ENCODE data around the gene SND1.

SND1 gene

DNA sequence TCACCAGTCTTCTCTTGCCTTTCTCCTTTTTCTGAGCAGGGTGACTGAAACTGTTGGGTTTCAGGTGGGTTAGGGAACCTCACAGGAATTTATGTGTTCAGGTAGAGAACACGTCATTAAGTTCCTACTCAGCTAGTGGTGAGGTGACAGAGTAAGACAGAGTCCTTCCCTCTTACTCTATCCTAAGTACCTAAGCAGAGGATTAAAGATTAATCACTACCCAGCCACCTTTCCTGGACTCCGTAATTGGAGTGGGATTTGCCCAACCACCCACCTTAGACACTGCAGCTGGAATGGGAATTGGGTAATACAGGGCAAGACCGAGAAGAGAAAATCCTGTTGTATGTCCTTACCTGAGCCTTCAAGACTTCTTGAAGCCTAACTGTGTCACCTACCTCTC, 221.2 kb downstream of the SND1 start:
- no peak for DNase-seq (ENCODE audit: low read depth)
- no peak overlapping the region for H3K4me3 ChIP-seq (ENCODE audit: low read length)
- TF ChIP-seq, protein P1, sequence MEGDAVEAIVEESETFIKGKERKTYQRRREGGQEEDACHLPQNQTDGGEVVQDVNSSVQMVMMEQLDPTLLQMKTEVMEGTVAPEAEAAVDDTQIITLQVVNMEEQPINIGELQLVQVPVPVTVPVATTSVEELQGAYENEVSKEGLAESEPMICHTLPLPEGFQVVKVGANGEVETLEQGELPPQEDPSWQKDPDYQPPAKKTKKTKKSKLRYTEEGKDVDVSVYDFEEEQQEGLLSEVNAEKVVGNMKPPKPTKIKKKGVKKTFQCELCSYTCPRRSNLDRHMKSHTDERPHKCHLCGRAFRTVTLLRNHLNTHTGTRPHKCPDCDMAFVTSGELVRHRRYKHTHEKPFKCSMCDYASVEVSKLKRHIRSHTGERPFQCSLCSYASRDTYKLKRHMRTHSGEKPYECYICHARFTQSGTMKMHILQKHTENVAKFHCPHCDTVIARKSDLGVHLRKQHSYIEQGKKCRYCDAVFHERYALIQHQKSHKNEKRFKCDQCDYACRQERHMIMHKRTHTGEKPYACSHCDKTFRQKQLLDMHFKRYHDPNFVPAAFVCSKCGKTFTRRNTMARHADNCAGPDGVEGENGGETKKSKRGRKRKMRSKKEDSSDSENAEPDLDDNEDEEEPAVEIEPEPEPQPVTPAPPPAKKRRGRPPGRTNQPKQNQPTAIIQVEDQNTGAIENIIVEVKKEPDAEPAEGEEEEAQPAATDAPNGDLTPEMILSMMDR (conservative IDR thresholded peaks at IDR 0.05; ENCODE audit: low read length) = no peak

DNA sequence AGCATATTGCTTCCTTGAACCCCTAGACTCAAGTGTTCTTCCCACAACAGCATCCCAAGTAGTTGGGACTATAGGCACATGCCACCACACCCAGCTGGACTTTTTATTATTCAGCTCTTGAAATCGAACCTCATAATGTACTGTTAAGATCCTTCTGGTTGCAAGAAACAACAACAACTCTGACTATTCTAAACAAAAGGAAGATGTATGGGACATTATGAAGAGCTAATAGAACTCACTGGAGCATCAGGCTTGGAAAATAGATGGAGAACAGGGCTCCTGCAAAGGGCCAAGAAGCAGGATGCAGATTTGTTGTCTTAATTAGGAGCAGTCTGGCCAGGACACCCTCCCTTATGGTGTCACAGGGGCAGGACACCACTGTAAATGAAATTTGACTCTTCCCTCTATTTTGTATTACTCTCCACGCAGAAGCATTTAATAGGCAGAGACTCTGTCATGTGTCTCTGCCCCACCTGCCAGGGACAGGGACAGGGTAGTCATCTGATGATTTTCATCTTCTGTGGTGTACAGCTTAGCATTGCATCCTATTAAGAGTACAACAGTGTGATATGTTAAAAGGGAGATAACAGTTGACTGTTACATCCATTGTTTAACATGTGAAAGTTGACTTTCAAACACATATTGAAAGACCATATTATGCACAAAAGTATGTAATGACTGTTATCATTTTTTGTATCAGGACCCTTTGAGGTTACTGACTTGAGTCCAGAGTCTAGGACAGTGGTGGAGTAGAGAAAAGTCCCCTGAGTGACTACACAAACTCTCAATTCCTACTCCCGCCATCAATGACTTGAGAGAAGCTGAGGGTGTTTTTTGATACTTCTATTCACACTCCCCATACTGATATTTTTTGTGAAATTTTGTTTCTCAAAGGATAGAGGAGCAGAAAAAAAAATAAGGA, 222.0 kb downstream of the SND1 start:
- TF ChIP-seq, protein P1 (conservative IDR thresholded peaks at IDR 0.05; ENCODE audit: low read length) = no peak
- no peak overlapping the region for H3K4me3 ChIP-seq (ENCODE audit: low read length)
- DNase-seq (ENCODE audit: low read depth) = no peak

DNA sequence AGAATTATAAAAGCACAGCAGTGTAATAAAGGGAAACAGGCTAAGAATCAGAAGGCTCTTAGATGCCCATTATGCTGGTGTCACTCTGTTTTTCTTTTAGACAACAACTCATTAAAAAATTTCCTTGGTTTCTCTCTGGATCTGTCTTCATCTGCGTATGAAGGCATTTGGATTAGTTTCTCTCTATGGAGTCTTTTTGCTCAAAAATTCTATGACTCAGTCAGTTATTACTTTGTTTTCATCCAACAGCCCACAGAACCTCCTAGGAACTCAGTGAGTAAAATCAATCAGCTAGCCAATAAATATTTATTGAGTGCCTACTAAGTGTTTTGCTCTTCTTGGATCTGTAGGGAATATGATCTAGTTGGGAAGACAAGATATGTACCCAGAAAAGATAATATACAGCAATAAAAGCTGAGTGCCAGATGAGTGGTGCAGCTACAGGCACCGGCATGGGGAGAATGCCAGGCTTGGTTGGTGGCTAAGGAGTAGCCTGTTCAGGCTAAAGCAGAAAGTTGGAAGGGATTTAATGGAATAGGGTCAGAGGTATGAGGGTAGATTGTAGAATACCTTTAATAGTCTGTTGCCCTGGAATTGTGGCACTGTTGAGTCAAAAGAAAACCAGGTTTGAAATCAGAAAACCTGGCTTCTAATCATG, 223.1 kb downstream of the SND1 start:
- DNase-seq (ENCODE audit: low read depth) = peak; percentile 43
- TF ChIP-seq, protein P1 (conservative IDR thresholded peaks at IDR 0.05; ENCODE audit: low read length) = no peak
- no peak overlapping the region for H3K4me3 ChIP-seq (ENCODE audit: low read length)

DNA sequence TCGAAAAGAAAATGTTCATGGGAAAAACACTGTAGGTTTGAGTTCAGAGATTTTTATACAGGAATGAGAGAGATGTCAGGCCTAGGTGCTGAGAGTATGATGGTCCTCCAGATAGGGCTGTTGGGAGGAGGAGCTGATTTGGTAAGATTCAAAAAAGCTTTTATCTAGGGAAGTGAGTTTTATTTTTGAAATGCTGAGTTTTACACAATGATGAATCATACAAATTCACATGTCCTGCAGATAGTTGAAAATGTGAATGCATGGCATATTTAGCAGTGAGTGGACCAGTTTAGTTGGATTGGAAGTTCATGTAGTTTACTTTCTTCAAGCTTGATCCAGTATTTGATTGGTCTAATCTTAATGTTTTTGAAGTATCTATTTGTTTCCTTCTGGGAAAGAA, 224.4 kb downstream of the SND1 start:
- DNase-seq (ENCODE audit: low read depth) = peak; percentile 67
- TF ChIP-seq, protein P1 (conservative IDR thresholded peaks at IDR 0.05; ENCODE audit: low read length) = no peak
- H3K4me3 ChIP-seq (ENCODE audit: low read length) = no peak overlapping the region

DNA sequence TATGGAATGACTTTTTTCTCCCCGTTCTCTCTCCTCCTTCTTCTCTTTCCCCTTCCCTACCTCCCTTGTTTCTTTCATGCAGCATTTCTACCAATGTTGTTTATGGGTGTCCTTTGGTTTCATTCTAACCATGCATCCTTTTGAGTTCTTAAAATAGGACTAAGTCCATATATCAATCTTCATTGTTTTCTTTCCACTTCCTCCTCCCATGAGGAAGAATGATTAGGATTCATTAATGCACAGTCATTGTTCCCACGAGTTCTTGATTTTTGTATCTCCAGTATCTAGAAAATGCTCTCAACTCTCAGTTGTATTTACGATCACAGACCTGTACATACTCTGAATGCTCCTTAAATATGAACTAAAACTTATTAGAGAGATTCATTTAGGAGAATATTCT, 226.0 kb downstream of the SND1 start:
- no peak overlapping the region for H3K4me3 ChIP-seq (ENCODE audit: low read length)
- no peak for DNase-seq (ENCODE audit: low read depth)
- TF ChIP-seq, protein P1 (conservative IDR thresholded peaks at IDR 0.05; ENCODE audit: low read length) = no peak

DNA sequence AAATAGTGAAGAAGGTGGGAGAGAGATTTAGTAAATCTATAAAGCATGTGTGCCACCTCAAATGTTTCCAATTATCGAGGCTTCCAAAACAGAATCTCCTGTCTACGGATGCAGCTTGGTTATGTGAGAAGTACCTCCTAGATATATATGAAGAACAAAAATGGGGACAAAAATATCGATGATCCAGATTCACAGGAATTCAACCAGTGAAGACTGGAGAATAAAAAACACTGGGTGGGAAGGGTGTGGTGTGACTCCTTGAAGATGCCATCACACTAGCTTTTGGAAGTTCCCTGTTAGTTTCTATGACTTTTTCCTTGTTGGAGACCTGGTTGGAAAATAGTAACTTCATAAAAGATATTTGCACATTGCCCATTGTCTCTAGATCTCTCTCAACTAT, 226.8 kb downstream of the SND1 start:
- DNase-seq (ENCODE audit: low read depth) = no peak
- TF ChIP-seq, protein P1 (conservative IDR thresholded peaks at IDR 0.05; ENCODE audit: low read length) = no peak
- no peak overlapping the region for H3K4me3 ChIP-seq (ENCODE audit: low read length)

DNA sequence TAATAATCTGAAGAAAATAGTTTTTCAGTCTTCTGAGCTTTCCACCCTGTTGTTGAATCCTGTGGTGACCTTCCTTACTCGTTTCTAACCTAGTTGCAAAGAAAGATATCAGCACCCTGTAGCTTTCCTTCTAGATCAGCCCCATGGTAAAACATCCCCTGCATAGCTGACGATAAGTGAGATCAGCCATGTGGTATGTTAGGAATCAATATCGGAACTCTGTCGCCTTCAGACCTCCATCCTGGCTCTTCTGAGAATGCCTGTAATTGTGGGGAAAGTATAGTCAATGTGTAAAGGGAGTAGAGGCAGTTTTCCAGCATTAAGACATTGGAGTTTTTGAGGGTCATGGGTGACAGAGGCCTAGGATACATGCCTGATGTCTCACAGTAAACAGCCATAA, 227.4 kb downstream of the SND1 start:
- TF ChIP-seq, protein P1 (conservative IDR thresholded peaks at IDR 0.05; ENCODE audit: low read length) = no peak
- DNase-seq (ENCODE audit: low read depth) = no peak
- no peak overlapping the region for H3K4me3 ChIP-seq (ENCODE audit: low read length)
